Activated CD4-positive, alpha-beta T cell treated with anti-CD3 and anti-CD28 coated beads for 4 hours (primary cell): ENCODE results near the gene GNA14.

Experiments used
- DNase-seq, 2 donors: peaks; one replicate each; pipeline ENCODE4 v3.0.0-alpha.2; 2020

Gene GNA14

GRCh38 chr9:77384406-77384805 is 263.7 kb downstream of the GNA14 start:
- DNase-seq, result no peak

- DNase-seq, result no peak
Measured at GRCh38 chr9:77375956-77376532, 272.1 kb downstream of the GNA14 start.

- no peak for DNase-seq
Measured at GRCh38 chr9:77374266-77374665, 273.9 kb downstream of the GNA14 start.
